Activated CD4-positive, CD25-positive, alpha-beta regulatory T cell treated with anti-CD3 and anti-CD28 coated beads, Interleukin-2, amount 50 U/mL, for 16 hours (primary cell): Measurements from ENCODE around the gene BLTP2.
"Not testable (repeated sequence)": the region's sequence is repeated elsewhere in the genome, so short reads cannot be mapped to it uniquely, and the experiment has no call there.

Experiments used
- DNase-seq: peaks from one replicate; pipeline ENCODE4 v3.0.0-alpha.2; 2020; ENCODE audit warnings: low read depth, low spot score

The BLTP2 gene

DNA sequence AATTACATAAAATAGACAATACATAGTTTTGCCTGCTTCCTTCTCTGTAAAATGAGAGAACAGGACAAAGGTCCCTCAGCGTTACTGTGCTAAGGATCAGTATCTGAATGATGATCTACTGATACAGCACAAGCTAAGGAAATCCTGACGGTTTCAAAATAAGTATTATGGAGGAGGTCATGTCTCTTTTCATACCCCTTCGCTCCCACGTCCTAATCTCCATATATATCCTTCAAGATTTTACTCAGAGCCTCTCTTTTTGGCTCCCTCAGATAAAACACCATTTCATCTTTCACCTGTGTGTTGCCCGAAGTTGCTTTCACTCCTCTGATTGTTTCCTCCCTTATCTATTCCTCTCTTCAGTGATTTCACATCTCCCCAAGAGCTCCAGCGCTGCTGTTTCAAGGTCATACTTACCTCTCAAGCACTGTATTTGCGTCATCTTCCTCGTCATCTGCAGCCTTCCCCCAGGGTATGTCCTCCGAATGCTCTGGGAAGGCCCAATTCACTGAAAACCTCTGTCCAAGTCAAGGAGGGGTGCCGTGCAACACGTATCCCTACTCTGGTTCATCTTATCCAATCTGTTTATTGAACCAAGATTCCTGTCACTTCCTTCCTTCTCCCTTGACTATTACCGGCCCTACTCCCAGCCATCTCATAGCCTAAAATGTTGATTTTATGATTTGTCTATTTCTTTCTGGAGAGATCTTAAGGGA is 1.2 kb upstream of the BLTP2 start:
- DNase-seq: no peak

DNA sequence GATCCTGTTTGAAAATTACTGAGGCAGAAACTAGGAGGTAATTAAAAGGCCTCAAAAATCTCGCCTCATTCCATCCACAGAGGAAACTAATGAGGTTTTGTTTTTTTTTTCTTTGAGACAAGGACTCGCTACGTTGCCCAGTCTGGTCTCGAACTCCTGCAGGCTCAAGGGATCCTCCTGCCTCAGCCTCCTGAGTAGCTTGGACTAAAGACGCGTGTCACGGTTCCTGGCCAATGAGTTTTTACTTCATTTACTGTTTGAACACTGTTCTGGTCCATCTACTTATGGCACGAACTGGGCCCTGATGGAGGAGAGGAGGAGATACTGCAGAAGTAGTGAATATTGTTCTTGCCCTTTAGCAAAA is 600 bp upstream of the BLTP2 start:
- DNase-seq: no peak

DNA sequence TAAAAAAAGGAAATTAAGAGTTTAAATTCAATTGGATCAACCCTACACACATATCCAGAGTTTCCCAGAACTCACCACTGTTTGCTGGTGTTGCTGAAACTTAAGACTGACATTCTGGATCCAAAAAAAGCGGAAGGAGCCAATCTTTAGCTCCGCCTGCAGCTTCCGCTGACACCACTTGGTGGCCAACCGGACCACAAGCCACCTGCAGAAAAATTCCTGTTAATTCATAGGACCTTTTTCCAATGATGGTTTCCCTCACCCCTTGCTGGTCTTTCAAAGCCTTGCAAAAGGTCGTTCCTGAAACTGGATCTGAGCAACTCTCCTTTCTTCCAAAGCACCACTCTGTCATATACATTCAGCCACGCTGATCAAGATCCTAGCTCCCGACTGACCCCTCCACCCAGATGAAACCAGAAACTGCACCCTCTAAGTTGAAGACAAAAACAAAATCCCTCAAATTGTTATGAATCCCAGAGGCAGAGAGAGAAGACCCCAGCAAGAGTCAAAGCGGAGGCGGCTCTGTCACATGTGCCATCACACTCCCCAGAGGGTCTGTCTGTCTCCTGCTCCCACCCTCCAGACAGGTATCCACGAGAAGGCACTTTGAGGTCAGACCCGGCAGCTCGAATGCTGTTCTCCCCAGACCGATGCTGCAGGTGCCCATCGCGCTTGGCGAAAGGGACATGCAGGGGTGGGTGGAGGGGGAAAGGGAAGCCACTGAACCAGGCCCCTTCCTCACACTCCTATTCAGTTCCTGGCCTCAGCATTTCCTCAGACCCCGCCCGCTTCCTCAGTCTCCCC is 773 bp downstream of the BLTP2 start:
- DNase-seq: no peak

DNA sequence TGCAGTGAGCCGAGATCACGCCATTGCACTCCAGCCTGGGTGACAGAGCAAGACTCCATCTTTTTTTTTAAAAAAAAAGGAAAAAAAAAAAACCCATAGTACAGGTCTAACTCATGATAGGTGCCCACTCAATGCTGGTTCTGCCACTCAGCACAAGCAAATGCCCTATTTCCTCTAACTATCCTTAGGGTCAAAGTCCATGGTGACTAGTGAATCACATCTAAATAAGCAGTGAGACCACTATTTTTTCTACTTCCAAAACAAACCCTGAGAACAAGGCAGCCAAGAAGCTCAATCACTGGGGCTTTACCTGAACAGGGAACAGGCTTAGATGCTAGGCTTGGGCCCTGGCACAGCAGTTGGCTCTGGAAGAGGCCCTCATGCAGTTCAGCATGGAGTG is 3.4 kb downstream of the BLTP2 start:
- DNase-seq: no peak

DNA sequence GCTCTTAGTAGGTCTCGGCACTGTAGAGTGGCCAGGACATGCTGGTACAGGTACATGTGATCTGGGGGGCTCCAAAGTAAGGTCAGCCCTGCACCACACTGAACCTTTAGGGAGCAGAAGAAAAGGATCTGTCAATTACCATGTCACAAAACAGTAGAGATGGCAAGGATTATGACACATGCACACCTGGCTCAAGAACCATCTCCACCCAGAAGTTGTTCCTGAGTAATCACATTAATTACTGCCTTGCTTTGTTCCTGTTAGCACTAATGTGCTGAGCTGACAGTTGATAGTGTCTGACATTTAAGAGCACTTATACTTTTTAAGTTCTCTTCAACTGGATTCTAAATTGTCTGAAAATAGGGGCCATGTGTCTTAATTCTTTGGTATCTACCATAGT is 9.5 kb downstream of the BLTP2 start:
- no peak for DNase-seq

DNA sequence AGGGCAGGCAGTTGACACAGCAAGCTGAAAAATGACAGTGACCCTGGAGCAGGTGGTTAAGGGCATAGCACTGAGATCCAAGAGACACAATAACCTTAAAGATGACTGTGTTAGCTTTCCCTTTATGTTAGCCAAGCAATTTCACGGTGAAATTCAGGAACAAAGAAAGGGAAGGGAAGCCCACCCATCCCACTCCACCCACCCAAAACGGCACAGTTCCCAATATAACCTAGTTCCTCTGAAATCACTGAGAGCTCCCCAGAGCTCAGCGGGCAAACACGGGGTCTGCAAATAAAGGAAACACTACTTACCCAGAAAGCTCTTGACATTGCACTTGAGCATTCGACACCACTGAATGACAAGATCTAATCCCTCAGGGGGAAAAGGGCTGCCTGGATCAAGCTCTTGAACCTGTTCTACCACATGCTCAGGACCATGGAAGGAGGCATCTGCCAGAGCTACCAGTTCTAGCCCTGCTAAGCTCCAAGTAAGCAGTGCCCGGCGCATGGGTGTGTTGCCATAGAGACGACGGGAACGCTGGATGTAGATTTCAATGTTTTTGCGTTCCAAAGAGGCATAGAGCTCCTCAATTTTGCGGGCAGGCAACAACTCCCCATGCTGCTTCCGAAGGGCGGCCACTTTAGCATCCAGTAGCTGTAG is 10.6 kb downstream of the BLTP2 start:
- DNase-seq: no peak

DNA sequence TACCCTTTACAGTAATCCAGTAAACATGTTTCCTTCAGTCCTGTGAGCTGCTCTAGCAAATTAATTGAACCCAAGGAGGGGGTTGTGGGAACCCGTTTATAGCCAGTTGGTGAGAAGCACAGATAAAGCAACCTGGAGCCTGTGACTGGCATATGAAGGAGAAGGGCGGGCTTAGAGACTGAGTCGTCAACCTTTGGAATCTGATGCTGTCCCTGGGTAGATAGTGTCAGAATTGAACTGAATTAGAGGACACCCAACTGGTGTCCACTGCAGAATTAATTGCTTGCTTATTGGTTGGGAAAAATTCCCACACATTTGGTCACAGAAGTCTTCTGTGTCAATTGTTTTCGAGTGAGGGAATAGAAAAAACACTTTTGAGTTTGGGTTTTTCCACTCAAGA is 18.1 kb downstream of the BLTP2 start:
- no peak for DNase-seq

DNA sequence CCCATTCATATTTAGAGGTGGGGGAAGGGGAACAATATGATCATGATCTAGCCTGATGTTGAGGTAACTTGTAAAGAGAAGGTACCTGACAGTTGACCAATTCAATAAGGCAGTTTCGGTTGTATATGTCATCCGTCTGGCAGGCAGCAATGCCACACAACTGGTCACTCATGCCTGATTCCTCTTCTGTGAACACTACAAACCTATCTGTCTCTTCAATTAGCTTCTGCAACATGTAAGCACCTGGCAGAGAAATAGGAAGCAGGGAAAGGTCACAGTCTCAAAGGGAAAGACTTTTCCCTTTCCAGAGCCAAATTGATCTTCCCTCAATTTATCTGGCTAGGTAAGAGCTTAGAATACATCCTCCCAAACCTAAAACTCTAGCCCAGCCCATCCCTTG is 20.8 kb downstream of the BLTP2 start:
- DNase-seq: no peak

DNA sequence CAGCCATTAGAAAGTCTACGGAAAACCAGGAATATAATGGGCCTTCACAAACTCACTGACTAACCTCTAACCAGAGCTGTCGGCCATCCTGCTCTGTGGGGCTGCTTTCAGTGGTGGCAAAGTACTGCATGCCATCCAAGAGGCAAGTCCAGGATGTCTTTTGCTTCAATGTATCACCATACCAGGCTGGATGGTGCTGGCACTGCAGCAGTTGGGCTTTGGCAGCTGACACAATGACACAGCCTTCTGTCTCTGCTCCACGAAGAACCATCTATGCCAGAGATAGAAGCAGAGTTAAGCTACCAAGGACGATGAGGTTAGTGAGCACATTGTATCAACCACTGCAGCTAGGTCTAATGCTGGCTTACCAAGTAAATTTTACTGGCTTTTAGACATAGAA is 21.3 kb downstream of the BLTP2 start:
- no peak for DNase-seq

DNA sequence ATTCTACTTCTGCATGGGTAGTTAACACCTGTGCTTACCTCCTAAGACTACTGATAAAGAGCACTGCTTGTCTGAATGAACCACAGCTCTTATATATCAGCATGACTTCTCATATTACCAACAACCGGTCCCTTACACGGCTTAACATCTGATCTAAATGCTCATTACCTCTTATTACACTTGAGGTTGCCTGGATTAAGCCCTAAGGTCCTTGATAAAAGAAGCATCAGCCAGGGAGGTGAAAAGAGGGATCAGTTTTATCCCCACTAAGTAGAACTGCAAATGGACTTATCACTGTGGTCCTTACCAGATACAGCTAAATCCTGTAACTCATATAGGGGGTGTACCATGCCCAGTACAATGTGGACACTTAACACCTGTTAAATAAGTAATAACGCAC is 22.8 kb downstream of the BLTP2 start:
- DNase-seq: no peak

DNA sequence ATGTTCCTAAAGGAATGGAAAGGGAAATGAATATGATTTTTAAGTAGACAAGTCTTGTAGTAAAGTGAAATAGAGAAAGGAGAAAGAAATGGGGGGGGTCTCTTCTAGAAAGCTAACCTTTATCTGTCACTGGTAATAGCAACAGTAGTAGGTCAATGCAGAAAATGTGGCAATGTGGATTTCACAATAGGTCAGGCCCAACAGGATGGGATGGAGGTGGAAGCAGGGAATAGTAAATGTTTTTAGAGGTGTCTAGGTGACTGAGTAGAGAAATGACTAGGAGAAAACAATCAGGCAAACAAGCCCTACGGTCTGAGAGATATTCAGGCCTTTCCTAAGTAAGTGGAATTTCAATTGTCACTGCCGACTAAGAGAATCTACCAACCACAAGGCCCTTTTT is 24.9 kb downstream of the BLTP2 start:
- DNase-seq: no peak

DNA sequence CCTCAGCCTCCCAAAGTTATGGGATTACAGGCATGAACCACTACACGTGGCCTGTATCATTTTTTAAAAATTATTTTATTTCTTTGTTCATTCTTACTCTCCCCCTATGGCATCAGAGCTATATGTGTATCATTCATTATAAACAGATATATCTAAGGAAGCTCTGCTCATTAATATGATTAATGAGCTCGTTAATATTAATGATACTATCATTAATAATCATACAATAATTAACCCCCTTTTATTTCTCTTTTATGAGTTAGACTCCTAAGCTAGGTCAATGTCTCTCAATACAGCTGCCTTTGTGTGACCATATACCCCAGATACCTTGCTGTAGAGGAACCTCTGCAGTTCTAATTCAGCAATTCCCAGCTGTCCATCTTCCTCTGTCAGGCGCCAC is 26.5 kb downstream of the BLTP2 start:
- DNase-seq: no peak

DNA sequence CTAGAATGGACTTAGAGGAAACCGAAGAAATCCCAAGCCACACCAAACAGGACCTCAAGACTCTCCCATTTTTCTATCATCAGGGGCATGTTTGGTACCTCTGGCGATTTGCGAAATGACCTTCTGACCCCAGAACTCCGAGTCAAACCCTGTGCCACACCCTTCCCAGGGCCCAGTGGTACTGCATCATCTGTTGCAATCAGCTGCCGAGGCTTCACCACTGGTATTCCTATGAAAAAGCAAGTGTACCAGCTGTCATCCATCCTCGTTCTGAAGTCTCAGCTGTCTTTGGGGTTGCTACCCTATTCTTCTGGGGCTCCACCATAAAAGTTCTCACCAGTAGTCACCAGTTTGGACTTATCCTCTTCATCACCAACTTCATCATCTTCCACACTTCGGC is 28.7 kb downstream of the BLTP2 start:
- DNase-seq: no peak

DNA sequence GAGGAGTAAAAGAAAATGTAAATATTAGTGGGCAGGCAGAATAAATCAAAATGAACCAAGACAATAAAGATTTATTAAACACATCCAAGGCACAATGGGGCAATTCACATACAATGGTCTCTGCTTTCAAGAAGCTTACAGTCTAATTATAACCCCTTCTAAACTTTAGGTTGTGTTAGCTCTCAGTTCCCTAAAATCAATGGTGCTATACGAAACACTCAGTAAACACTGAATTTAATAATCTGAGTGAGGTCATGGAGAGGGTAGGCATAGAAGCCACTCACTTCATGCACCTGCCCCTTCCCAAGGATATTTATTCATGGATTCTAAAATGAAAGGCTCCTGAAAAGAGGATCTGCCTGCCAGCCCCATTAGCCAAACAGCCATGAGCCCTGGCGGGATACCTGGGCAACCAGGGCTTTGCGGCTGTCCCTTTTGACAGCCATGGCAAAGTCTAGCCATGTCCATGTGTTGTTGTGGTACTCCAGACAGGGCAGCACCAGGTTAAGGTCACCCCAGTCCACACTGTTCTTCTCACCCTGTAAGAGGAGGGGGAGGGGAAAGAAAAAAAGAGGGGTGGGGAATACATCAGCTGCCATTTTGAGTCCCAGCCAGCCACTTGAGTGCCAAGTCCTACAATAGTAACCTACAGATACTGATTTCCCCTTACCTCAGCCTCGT is 29.6 kb downstream of the BLTP2 start:
- DNase-seq: no peak

DNA sequence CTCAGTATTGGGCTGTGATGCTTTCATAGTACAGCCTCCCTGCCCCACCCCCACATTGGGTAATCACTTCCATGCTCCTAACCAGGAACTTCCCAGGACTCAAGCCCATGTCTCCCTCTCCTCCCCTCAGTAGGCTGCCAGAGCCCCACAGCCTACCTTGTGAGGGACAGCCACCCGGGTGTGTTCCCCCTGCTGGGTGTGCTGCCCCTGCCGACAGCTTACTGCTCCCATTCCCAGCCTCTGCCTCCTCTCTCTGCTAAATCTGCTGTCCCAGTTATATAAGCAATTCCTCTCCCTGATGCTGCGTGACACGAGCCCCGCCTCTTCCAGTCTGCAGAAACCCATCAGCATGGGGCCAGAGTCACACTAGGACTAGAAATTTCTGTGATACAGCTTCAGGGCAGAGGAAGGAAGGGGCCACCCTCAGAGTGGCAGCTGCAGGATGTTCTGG is 31.0 kb downstream of the BLTP2 start, which contains the start of gene RSKR:
RSKR (minus strand) TSS at position 255 of the 451 bp plus-strand sequence; CDS start at position 231, 24 bp downstream.
- DNase-seq: no peak

DNA sequence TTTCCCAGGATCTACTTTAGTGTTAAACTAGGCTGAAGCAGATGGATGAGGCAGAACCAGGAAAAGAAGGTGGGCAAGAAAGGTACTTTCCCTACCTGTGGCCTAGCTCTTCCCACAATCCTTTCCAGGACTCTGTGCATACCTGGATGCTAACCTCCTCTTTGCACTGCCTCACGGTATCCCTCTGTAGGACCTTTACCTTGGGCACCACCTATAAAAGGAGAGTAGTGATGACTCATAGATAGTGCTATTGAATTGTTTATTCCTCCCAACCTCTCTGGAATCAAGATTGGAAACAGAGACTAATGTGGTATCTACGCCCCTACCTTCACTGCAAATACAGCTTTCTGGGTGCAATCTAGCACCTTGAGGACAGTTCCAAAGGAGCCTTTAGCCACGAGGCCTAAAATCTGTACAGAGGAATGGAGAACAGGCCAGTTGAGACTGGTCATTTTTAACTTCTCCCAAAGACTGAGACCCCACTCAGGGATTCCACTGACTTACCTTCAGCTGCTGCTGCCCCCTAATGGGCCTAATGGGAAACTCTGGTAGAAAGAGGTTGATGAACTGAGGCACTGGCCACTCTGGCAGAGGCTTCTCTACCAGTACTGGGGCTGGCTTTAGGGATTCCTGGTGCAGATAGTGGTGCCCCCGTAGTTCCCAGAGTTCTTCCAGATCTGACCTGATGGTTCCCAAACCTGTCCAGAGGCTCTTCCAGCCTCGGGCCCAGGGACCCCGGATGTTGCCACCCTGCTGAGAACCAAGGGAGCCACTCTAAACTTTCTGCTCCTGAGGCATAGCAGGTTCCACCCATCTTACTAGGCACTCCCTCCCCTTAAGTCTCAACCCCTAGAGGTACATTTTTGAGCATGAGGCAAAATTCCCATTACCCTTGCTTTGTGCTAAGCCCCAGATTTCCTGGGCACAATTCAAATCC is 31.8 kb downstream of the BLTP2 start:
- DNase-seq: peak; percentile 19

DNA sequence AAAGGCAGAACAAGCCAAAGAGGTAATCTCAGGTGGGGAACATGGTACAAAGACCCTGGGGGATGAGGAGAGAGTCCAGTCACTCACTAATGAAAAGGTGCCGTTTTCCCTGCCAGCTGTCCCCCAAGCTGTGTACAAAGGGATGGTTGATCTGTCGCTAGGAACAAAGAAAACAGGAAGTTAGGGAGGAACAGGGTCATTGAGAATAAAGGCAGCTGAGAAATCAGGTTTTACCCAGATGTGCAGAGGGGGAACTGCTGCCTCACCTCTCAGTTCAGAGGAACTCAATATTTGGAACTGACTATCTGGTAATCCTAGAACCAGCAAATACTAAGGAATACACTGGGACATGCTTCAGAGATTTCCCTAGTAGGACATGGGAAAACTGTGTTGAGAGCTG is 32.4 kb downstream of the BLTP2 start:
- DNase-seq: no peak

DNA sequence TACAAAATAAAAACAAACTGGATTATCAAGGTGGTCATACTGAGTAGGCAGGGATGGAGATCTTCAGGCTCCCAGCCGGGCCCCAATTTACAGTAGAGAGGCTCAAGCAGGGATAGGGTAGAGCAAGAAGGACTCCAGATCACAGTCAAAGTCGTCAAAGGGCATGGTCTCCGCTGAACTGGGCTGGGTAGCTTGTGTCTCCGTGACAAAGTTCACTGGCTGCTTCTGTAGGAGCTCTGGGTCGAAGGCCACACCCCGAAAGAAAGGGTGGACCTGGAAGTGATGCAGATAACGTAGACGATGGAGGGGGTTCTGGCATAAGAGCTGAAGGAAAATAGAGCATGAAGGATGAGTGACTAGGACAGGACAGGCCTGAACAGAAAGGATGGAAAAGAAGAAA is 34.6 kb downstream of the BLTP2 start:
- DNase-seq: no peak

DNA sequence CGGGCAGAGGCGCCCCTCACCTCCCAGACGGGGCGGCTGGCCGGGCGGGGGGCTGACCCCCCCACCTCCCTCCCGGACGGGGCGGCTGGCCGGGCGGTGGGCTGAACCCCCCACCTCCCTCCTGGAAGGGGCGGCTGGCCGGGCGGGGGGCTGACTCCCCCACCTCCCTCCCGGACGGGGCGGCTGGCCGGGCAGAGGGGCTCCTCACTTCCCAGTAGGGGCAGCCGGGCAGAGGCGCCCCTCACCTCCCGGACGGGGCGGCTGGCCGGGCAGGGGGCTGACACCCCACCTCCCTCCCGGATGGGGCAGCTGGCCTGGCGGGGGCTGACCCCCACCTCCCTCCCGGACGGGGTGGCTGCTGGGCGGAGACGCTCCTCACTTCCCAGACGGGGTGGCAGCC is 40.9 kb downstream of the BLTP2 start:
- not testable (repeated sequence) for DNase-seq

DNA sequence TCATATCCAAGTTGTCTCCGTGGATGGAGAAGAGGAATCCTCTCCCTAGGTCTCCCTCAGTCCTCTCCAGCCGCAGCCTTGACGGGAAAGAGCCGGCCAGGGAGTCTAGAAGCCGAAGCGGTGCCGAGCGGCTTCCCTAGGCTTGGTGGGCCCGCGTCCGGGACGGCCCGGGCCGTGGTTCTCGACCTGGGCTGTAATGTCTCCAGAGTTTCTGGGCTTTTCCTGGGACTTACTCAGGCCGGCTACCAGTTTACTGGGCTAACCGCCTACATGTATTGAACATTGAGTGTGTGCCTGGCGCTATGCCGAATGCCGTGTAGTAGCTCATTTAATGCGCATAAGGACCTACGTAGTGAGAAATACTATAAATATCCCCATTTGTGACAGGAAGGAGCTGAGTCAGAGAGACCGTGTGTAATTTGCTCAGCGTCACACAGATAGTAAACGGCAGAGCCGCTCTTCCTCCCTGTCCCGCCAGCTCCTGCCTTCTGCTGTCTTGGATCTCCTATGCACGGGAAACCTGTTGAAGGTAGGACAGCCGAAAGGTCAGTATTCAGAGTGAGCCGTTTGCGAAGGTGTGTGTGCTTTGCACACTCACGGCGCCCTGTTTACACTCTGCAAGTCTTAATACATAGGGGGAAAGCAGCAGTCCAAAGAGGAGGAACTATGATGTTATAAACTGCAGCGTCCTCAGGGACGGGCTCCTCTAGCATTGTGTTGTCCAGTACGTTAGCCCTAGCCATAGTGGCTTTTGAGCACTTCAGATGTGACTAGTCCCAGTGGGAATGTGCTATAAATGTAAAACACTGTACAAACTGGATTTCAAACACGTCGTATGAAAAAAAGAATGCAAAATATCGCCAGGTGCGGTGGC is 45.4 kb downstream of the BLTP2 start:
- DNase-seq: peak; percentile 22
